ENCODE measurements around the gene USP17L29. TPM values are rescaled to one million over a fixed set of nuclear protein-coding genes. Genes with fewer than 3 reads are reported as not detected.

The USP17L29 gene
- total RNA-seq, 1 donor from 2014 or later: not detected

Other genes with a start within 250 kb of the USP17L29 start
- gene FAM90A26, start 183.2 kb upstream of the USP17L29 start, total RNA-seq: not detected
- not detected for gene USP17L10, start 143.0 kb upstream of the USP17L29 start, total RNA-seq
- gene USP17L11, start 138.2 kb upstream of the USP17L29 start, total RNA-seq: not detected
- gene USP17L12, start 133.5 kb upstream of the USP17L29 start, total RNA-seq: not detected
- not detected for gene USP17L13, start 128.7 kb upstream of the USP17L29 start, total RNA-seq
- not detected for gene USP17L15, start 119.3 kb upstream of the USP17L29 start, total RNA-seq
- gene USP17L17, start 109.8 kb upstream of the USP17L29 start, total RNA-seq: not detected
- not detected for gene USP17L18, start 105.0 kb upstream of the USP17L29 start, total RNA-seq
- gene USP17L19, start 100.3 kb upstream of the USP17L29 start, total RNA-seq: not detected
- not detected for gene USP17L20, start 95.5 kb upstream of the USP17L29 start, total RNA-seq
- not detected for gene USP17L21, start 90.8 kb upstream of the USP17L29 start, total RNA-seq
- not detected for gene USP17L22, start 86.0 kb upstream of the USP17L29 start, total RNA-seq
- gene USP17L24, start 28.5 kb upstream of the USP17L29 start, total RNA-seq: not detected
- gene USP17L25, start 23.7 kb upstream of the USP17L29 start, total RNA-seq: not detected
- gene USP17L26, start 19.0 kb upstream of the USP17L29 start, total RNA-seq: not detected
- not detected for gene USP17L5, start 14.2 kb upstream of the USP17L29 start, total RNA-seq
- not detected for gene USP17L27, start 9.5 kb upstream of the USP17L29 start, total RNA-seq
- not detected for gene USP17L28, start 4.7 kb upstream of the USP17L29 start, total RNA-seq
- not detected for gene USP17L30, start 9.5 kb downstream of the USP17L29 start, total RNA-seq
- not detected for gene DEFB131A, start 90.8 kb downstream of the USP17L29 start, total RNA-seq